GM12891 (cell line): ENCODE data around the gene IRX1.

Source experiments
- POLR2AphosphoS5 ChIP-seq: IDR thresholded peaks from 2 replicates; pipeline ENCODE4 v1.6.1; 2011; ENCODE audit warnings: low read depth, low read length, control low read depth
- SPI1 ChIP-seq: IDR thresholded peaks from 2 replicates; pipeline ENCODE4 v1.6.1; 2011; ENCODE audit warnings: low read depth, low read length, control low read depth

DNA sequence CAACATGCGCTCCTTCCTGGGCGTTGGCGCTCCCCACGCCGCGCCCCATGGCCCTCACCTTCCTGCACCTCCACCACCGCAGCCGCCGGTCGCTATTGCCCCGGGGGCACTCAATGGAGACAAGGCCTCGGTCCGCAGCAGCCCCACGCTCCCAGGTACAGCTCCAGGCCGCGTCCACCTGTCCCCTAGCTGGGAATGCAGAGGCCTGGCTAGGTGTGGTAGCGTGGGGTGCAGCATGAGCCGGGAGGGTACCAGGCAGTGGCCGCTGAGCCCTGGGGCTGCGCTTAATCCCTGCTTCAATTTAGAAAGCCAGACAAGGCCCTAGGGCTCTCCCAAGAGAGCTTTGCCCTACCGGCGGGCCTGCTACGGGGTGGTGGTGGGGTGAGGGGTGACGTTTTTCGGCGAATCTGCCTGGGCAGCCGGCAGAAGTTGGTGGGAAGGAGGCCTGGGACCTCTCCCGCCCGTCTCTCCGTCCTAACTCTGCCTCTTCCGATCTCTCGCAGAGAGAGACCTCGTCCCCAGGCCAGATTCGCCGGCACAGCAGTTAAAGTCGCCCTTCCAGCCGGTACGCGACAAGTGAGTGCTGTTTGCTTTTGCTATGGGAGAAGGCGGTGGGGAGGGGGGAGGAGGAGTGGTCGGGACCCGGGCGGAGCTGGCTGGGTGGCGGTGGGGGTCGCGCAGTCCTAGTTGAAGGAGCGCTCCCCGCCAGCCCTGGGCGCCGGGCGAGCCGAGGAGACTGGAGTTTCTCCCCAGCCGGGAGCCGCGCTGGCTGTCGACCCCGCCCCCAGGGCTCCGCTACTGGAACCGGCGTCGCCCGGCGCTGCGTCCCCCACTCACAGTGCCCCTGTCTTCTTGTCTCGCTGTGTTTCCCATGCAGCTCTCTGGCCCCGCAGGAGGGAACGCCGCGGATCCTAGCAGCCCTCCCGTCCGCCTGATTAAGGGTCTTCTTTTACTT lies 4.8 kb downstream of the IRX1 start:
- TF ChIP-seq POLR2AphosphoS5: no peak
- no peak for TF ChIP-seq SPI1
